Measurements from ENCODE around the gene FHOD1.

DNA sequence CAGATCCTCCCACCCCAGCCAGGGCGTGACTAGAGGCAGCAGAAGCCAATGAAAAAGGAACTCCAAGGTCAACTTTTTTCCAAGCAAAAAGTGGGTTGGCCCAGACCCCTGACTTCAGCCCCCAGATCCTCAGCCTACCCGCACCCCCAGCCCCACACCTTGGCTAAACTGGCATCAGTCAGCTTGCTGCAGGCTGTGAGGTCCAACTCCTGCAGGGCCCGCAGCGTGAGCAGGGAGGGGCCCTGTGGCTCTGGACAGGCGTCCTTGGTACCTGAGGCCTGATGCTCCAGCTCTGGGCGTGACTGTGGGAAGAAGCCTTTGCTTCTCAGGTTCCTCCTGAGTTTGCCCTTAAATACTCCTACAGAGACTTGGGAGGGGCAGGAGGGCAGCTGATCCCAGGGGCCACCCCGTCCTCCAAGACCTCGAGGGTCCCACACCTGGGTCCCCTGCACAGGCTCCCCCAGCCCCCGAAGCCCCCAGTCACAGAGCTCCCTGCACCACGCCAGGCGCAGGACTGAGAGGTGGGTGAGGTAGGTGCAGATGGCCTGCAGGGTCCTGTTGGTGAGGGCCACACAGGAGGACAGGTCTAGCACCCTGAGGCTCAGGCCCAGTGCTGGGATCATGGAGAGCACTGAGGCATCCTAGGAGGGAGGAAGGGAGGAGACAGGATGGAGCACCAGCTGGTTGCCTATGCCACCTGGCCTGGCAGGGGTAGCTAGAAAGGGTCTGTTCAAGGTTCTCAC is 39.0 kb downstream of the FHOD1 start:
- TF ChIP-seq, protein P1, sequence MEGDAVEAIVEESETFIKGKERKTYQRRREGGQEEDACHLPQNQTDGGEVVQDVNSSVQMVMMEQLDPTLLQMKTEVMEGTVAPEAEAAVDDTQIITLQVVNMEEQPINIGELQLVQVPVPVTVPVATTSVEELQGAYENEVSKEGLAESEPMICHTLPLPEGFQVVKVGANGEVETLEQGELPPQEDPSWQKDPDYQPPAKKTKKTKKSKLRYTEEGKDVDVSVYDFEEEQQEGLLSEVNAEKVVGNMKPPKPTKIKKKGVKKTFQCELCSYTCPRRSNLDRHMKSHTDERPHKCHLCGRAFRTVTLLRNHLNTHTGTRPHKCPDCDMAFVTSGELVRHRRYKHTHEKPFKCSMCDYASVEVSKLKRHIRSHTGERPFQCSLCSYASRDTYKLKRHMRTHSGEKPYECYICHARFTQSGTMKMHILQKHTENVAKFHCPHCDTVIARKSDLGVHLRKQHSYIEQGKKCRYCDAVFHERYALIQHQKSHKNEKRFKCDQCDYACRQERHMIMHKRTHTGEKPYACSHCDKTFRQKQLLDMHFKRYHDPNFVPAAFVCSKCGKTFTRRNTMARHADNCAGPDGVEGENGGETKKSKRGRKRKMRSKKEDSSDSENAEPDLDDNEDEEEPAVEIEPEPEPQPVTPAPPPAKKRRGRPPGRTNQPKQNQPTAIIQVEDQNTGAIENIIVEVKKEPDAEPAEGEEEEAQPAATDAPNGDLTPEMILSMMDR (conservative IDR thresholded peaks at IDR 0.05), result no peak
- TF ChIP-seq EZH2 (IDR thresholded peaks at IDR 0.05; ENCODE audit: low read depth), result no peak

Measured in PC-9 (cell line).